Activated T-cell treated with anti-CD3 and anti-CD28 coated beads for 48 hours (primary cell): ENCODE results near the gene ADCY3.

Source experiments
- DNase-seq: peaks from one replicate; pipeline ENCODE4 v3.0.0-alpha.2; 2020; ENCODE audit warnings: low read depth

The ADCY3 gene

GRCh38 chr2:24920098-24920808, at the start of gene ADCY3:
ADCY3 (minus strand) TSS chr2:24920237; CDS start chr2:24918987, 1,250 bp downstream.
- DNase-seq, result peak; percentile 72

GRCh38 chr2:24969784-24970183, 49.7 kb upstream of the ADCY3 start:
- no peak for DNase-seq

GRCh38 chr2:24961903-24962302, 41.9 kb upstream of the ADCY3 start:
- no peak for DNase-seq

- DNase-seq, result no peak
These were observed 39.7 kb upstream of the ADCY3 start for GRCh38 chr2:24959761-24960160.

GRCh38 chr2:24958411-24958935, 38.4 kb upstream of the ADCY3 start:
- DNase-seq, result no peak

- DNase-seq, result no peak
These were observed 37.9 kb upstream of the ADCY3 start for GRCh38 chr2:24957976-24958375.

- DNase-seq, result no peak
These were observed 37.2 kb upstream of the ADCY3 start for GRCh38 chr2:24957221-24957620.

- DNase-seq, result no peak
These were observed 35.9 kb upstream of the ADCY3 start for GRCh38 chr2:24955921-24956320.

- DNase-seq, result no peak
These were observed 35.2 kb upstream of the ADCY3 start for GRCh38 chr2:24955232-24955631.

GRCh38 chr2:24950102-24950501, 30.1 kb upstream of the ADCY3 start:
- DNase-seq, result no peak

- DNase-seq, result no peak
These were observed 28.5 kb upstream of the ADCY3 start for GRCh38 chr2:24948506-24948905.

GRCh38 chr2:24947561-24948157, 27.6 kb upstream of the ADCY3 start:
- no peak for DNase-seq

GRCh38 chr2:24945907-24946306, 25.9 kb upstream of the ADCY3 start:
- no peak for DNase-seq

- no peak for DNase-seq
These were observed 23.5 kb upstream of the ADCY3 start for GRCh38 chr2:24943427-24944053.

GRCh38 chr2:24939353-24939752, 19.3 kb upstream of the ADCY3 start:
- DNase-seq, result no peak

GRCh38 chr2:24937236-24937635, 17.2 kb upstream of the ADCY3 start:
- no peak for DNase-seq

GRCh38 chr2:24935145-24935544, 15.1 kb upstream of the ADCY3 start:
- no peak for DNase-seq

- no peak for DNase-seq
These were observed 12.7 kb upstream of the ADCY3 start for GRCh38 chr2:24932715-24933114.

GRCh38 chr2:24930768-24931167, 10.7 kb upstream of the ADCY3 start:
- DNase-seq, result no peak

- no peak for DNase-seq
These were observed 9.2 kb upstream of the ADCY3 start for GRCh38 chr2:24929230-24929629.

GRCh38 chr2:24928036-24928435, 8.0 kb upstream of the ADCY3 start:
- no peak for DNase-seq

- peak; percentile 42 for DNase-seq
These were observed 6.7 kb upstream of the ADCY3 start for GRCh38 chr2:24926602-24927252.

- DNase-seq, result no peak
These were observed 6.2 kb upstream of the ADCY3 start for GRCh38 chr2:24926220-24926601.
